Gastrocnemius medialis (tissue), 4 donors: ENCODE results near the gene SLC6A4. TPM values are rescaled to one million over a fixed set of nuclear protein-coding genes. Genes with fewer than 3 reads are reported as not detected.
A peak's percentile ranks its signal among the peaks of the same experiment; 100 is the strongest.

Experiments used
- ATAC-seq, 2 donors: fragments of 150-250 bp; one replicate each; pipeline ENCODE4 v1.9.1; 2016
- DNase-seq, 2 donors: peaks; one replicate each; pipeline ENCODE4 v3.0.0-alpha.2; 2019
- H3K27ac ChIP-seq, 4 donors: fragments of 200-600 bp; sonication (generic); 1 replicate in 1 of 4; 2 replicates in 3 of 4; pipeline ENCODE4 v1.5.1; 2016 to 2018; ENCODE audit warnings: mild to moderate bottlenecking in 2 of 4, moderate library complexity in 1 of 4
- H3K27me3 ChIP-seq, 3 donors: fragments of 200-600 bp; sonication (generic) in 2 of 3; 1 replicate in 1 of 3; 2 replicates in 2 of 3; pipeline versions ENCODE4 v1.5.1 to v1.6.0; 2016 to 2019; ENCODE audit warnings: mild to moderate bottlenecking in 1 of 3, moderate library complexity in 1 of 3
- H3K36me3 ChIP-seq, 2 donors: fragments of 200-600 bp; sonication (generic) in 1 of 2; one replicate each; pipeline ENCODE4 v1.5.1; 2017 to 2018
- H3K4me1 ChIP-seq, 2 donors: fragments of 200-600 bp; sonication (generic) in 1 of 2; one replicate each; pipeline ENCODE4 v1.5.1; 2016 to 2017; ENCODE audit warnings: mild to moderate bottlenecking in 2 of 2
- H3K4me3 ChIP-seq, 4 donors: fragments of 200-600 bp; sonication (generic) in 3 of 4; 1 replicate in 1 of 4; 2 replicates in 3 of 4; pipeline ENCODE4 v1.5.1; 2016 to 2019; ENCODE audit warnings: mild to moderate bottlenecking in 2 of 4
- H3K9me3 ChIP-seq, 3 donors: fragments of 200-600 bp; sonication (generic) in 2 of 3; 1 replicate in 1 of 3; 2 replicates in 2 of 3; pipeline ENCODE4 v1.5.1; 2016 to 2019
- POLR2A ChIP-seq, 2 donors: fragments of 450-650 bp; IDR thresholded peaks; one replicate each; pipeline ENCODE4 v1.6.1; 2017; ENCODE audit warnings: antibody characterized with exemption in 2 of 2, mild to moderate bottlenecking in 2 of 2, moderate library complexity in 2 of 2
- in situ Hi-C, 4 donors: fragments of 200-750 bp; cut with MboI; loops; one replicate each; pipeline versions ENCODE4 v1.15.0 to v1.8.0; 2017; ENCODE audit warnings: low sequenced_read_pairs in 4 of 4
- intact Hi-C: fragments of 100-400 bp; cut with DNase I; formaldehyde crosslinking; loops from one replicate; pipeline ENCODE4 v1.15.1; 2023; ENCODE audit warnings: low total_unique reads
- total RNA-seq, 4 donors: library from RNA; depleted of rRNA; stranded (reverse); fragments of >200 nt; gene quantifications; one replicate each; pipeline versions ENCODE4 v1.1.0 to v1.2.3, GENCODE V29; 2016
- TF ChIP-seq, protein P1 (sequence below), 5 experiments: fragments of 450-650 bp in 3 of 5; fragments of 200-600 bp in 2 of 5; sonication (generic) in 2 of 5; IDR thresholded peaks in 4 of 5; conservative IDR thresholded peaks in 1 of 5; 1 replicate in 4 of 5; 2 replicates in 1 of 5; pipeline ENCODE4 v1.5.1; 2016 to 2019; ENCODE audit warnings: antibody characterized with exemption in 5 of 5, mild to moderate bottlenecking in 3 of 5, moderate library complexity in 3 of 5

SLC6A4 gene
- under 1 TPM in 2 of 4 donors, not detected in 2; 0.35 to 0.46 TPM for total RNA-seq

GRCh38 chr17:30235386-30236296 is at the start of gene SLC6A4:
Gene SLC6A4, minus strand, starts transcription at chr17:30235697. Its CDS starts 13,739 bp downstream, at chr17:30221958.
- no peak for DNase-seq
- intact Hi-C loops: loop anchor here (10.0 kb wide), 1 partner anchor 131 kb away; no protein-coding TSS in a partner anchor
- Histone ChIP-seq H3K27me3 (peaks cover 43 to 58% (median 48%) of the 10 kb centered on the region in 3 donors), H3K27ac (no peak within 1 kb of the TSS), H3K36me3 (no peaks in the 10 kb centered on the region), H3K4me3 (peak within 1 kb of the TSS; percentile 39 to 52 (median 43)), H3K9me3 (no peaks in the 10 kb centered on the region), H3K4me1 (peaks cover 14% of the 10 kb centered on the region in 2 donors)
- no peak for ATAC-seq
- TF ChIP-seq, protein P1, sequence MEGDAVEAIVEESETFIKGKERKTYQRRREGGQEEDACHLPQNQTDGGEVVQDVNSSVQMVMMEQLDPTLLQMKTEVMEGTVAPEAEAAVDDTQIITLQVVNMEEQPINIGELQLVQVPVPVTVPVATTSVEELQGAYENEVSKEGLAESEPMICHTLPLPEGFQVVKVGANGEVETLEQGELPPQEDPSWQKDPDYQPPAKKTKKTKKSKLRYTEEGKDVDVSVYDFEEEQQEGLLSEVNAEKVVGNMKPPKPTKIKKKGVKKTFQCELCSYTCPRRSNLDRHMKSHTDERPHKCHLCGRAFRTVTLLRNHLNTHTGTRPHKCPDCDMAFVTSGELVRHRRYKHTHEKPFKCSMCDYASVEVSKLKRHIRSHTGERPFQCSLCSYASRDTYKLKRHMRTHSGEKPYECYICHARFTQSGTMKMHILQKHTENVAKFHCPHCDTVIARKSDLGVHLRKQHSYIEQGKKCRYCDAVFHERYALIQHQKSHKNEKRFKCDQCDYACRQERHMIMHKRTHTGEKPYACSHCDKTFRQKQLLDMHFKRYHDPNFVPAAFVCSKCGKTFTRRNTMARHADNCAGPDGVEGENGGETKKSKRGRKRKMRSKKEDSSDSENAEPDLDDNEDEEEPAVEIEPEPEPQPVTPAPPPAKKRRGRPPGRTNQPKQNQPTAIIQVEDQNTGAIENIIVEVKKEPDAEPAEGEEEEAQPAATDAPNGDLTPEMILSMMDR (IDR thresholded peaks at IDR 0.05 in 4 of 5, conservative IDR thresholded peaks at IDR 0.05 in 1 of 5): no peak
- TF ChIP-seq POLR2A (IDR thresholded peaks at IDR 0.05): no peak
- in situ Hi-C loops: no loop called here

- Histone ChIP-seq H3K36me3 (peaks cover 0 to 49% of the 10 kb centered on the region in 2 donors), H3K27ac (no peak overlapping the region), H3K9me3 (no peaks in the 10 kb centered on the region), H3K4me1 (no peaks in the 10 kb centered on the region), H3K27me3 (no peaks in the 10 kb centered on the region), H3K4me3 (no peak overlapping the region)
- intact Hi-C loops (loop anchor here (2.0 kb wide), 1 partner anchor 154 kb away; no protein-coding TSS in a partner anchor), in situ Hi-C loops (loop anchor here (5.0 to 25.0 kb wide), 4 partner anchors 152 to 174 kb away; partner anchors contain the start of gene NSRP1 (in 1 of the 4))
- ATAC-seq (no peak), DNase-seq (no peak)
- no peak for TF ChIP-seq POLR2A (IDR thresholded peaks at IDR 0.05)
- TF ChIP-seq, protein P1 (IDR thresholded peaks at IDR 0.05 in 4 of 5, conservative IDR thresholded peaks at IDR 0.05 in 1 of 5): no peak
These were observed 43.7 kb upstream of the SLC6A4 start for GRCh38 chr17:30279156-30279555.

DNA sequence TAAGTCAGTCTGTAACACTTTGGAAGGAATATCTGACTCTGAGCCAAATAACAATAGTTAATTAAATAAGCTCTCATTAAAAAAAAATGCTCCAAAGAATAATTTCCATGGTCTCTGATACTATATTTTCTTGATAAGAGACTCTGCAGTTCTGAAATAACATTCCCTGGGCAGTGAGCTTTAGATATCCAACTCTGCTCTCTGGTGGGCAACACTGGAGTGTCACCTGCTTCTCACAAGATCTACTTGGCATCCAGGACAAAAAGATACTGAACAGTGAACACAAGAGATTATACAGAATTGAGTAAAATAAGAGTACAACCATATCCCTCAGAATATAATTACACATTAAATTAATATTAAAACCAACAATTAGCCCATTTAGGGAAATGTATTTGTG is 42.5 kb upstream of the SLC6A4 start:
- TF ChIP-seq, protein P1 (IDR thresholded peaks at IDR 0.05 in 4 of 5, conservative IDR thresholded peaks at IDR 0.05 in 1 of 5): peak in 3 of 5 experiments; percentile 26 to 50 (median 42)
- no peak for TF ChIP-seq POLR2A (IDR thresholded peaks at IDR 0.05)
- no peak overlapping the region for H3K4me3 ChIP-seq
- intact Hi-C loops: loop anchor here (1.0 to 2.0 kb wide), 2 partner anchors 153 to 174 kb away; no protein-coding TSS in a partner anchor
- no peaks in the 10 kb centered on the region for H3K9me3 ChIP-seq
- H3K36me3 ChIP-seq: peaks cover 0 to 48% of the 10 kb centered on the region in 2 donors
- DNase-seq (no peak), ATAC-seq (peak in 1 of 2 donors; percentile 51)
- H3K27ac ChIP-seq: no peak overlapping the region
- in situ Hi-C loops: loop anchor here (5.0 to 25.0 kb wide), 4 partner anchors 151 to 173 kb away; partner anchors contain the start of gene NSRP1 (in 1 of the 4)
- no peaks in the 10 kb centered on the region for H3K27me3 ChIP-seq
- H3K4me1 ChIP-seq: no peaks in the 10 kb centered on the region

GRCh38 chr17:30275911-30276310 is 40.4 kb upstream of the SLC6A4 start:
- H3K36me3 ChIP-seq: peaks cover 0 to 54% of the 10 kb centered on the region in 2 donors
- H3K27ac ChIP-seq: no peak overlapping the region
- intact Hi-C loops (no loop called here), in situ Hi-C loops (loop anchor here (5.0 to 25.0 kb wide), 4 partner anchors 149 to 171 kb away; partner anchors contain the start of gene NSRP1 (in 1 of the 4))
- no peak for DNase-seq
- ATAC-seq: no peak
- H3K4me3 ChIP-seq: no peak overlapping the region
- TF ChIP-seq, protein P1 (IDR thresholded peaks at IDR 0.05 in 4 of 5, conservative IDR thresholded peaks at IDR 0.05 in 1 of 5): no peak
- no peak for TF ChIP-seq POLR2A (IDR thresholded peaks at IDR 0.05)
- H3K27me3 ChIP-seq: no peaks in the 10 kb centered on the region
- no peaks in the 10 kb centered on the region for H3K4me1 ChIP-seq
- H3K9me3 ChIP-seq: no peaks in the 10 kb centered on the region
